ENCODE data around the gene TMCO6.

The TMCO6 gene

GRCh38 chr5:140673187-140673976 is 34.1 kb downstream of the TMCO6 start, which contains the start of gene DND1:
DND1 (minus strand) TSS chr5:140673576; CDS start chr5:140673542, 34 bp downstream.
- DNase-seq (ENCODE audit: low spot score), result no peak

DNA sequence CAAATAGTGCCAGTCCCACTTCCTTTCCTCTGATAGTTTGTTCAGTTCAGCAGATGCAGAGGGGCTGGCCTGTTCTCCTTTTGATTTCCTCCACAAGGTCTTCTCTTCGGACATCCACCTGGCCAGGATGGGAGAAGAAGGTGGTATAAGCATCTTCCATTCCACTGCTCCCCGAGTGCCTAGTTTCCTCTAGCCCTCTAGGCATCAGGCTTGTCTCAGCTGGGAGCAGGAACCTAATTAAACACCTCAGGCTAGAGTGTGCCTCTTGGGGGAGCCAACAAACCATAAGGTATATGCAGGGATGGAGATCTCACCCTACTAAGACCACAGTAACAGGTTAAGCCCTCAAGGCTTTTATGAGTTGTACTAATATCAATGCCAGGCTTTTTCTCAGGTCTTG is 35.0 kb downstream of the TMCO6 start:
- no peak for DNase-seq (ENCODE audit: low spot score)

GRCh38 chr5:140674629-140675028 is 35.4 kb downstream of the TMCO6 start:
- DNase-seq (ENCODE audit: low spot score), result no peak

GRCh38 chr5:140677947-140678346 is 38.7 kb downstream of the TMCO6 start:
- no peak for DNase-seq (ENCODE audit: low spot score)

GRCh38 chr5:140678993-140679392 is 39.7 kb downstream of the TMCO6 start:
- DNase-seq (ENCODE audit: low spot score), result no peak

DNA sequence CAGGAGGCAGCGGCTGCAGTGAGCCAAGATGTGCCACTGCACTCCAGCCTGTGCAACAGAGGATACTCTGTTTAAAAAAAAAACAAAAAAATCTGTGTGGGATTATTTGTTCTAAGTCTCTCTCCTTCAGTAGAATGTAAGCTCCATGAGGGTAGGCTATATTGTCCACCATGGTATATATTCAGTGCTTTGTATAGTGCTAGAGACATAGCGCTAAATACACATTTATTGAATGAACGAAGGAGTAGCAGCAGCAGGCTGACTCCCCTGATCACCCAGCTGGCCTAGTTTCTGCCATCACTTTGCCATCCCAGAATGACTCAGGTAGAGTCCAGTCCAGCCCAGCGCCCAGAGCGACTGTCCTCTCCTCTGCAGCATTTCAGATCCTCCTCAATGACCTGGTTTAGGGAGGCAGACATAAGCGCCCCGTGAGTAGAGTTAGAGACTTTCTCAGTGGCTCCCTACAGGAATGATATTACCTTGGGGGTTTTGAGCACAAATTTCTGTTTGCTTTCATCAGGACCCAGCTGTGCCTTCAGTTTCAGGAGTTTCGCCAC is 51.2 kb downstream of the TMCO6 start:
- no peak for DNase-seq (ENCODE audit: low spot score)

DNA sequence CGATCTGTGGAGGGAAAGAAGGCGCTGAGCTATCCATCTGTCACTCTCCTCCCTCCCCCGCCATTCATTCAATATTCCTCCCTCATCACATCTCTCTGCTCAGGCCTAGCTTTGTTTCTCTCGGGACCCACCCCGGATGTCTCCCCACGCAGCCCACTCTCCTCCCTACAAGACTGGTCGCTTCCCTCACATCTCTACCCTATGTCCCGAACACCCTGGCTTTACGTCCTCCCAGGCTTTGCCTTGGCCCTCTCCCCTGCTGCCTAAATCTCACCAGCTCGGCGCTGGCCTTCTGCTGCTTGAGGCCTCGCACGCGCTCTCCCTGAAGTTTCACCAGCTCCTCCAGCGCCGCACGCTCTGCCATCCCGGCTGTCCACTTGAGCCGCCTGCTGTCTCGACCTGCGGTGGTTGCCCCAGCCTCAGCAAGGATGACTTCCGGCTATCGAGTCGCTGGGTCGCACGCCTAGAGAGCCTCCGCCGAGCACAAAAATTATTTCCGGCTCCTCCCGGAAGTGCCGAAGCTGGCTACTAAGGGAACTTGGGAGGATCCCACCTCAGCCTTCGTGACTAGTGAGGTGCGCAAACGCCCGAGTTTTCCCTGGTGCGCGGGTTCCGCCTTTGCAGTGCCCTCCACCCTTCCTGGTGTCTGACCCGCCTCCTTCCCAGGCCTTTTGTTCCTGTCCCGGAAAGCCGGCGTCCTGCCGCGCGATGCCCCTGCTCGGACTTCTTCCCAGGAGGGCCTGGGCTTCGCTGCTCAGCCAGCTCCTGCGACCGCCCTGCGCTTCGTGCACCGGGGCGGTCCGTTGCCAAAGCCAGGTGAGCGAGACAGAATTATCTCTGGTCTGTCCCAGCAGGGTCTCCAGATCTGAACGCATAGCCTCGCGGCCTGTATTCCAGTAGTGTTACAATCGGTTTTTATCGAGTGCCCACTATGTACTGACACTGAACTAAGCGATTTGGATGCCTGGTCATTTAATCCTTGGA is 52.0 kb downstream of the TMCO6 start, which contains the start of the genes HARS1 and HARS2:
Gene HARS1, minus strand, starts transcription at position 430 of the 984 bp plus-strand sequence. Its CDS starts 66 bp downstream, at position 364.
Gene HARS2, plus strand, starts transcription at position 515 of the 984 bp plus-strand sequence. Its CDS starts 194 bp downstream, at position 709.
- peak; percentile 91 for DNase-seq (ENCODE audit: low spot score)

DNA sequence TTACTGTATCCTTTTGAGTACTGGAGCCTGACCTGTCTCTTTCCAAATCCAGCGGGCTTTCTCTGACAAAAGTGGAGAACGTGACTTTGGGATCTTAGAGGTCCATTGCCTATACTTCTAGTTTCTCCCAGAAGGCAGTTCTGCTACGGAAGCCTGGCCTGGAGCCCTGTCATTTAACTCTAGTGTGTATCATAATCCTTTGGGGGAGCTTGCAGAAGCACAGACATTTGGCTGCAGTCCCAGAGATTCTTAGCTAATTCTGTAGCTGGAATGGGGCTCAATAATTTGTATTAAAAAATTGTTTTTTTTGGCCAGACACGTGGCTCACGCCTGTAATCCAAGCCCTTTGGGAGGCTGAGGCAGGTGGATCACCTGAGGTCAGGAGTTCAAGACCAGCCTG is 55.0 kb downstream of the TMCO6 start:
- DNase-seq (ENCODE audit: low spot score), result no peak
